Measurements from ENCODE around the gene NAB1.
"Not testable (repeated sequence)": the region's sequence is repeated elsewhere in the genome, so short reads cannot be mapped to it uniquely, and the experiment has no call there.

The NAB1 gene

GRCh38 chr2:190649035-190649797, at the start of gene NAB1:
TSS of gene NAB1 (plus strand) at chr2:190649083. CDS start at chr2:190659177, 10,094 bp downstream.
- H3K4me1 ChIP-seq (ENCODE audit: control insufficient read depth, insufficient read depth, low read length): no peaks in the 10 kb centered on the region
- H3K27me3 ChIP-seq (ENCODE audit: control insufficient read depth, insufficient read depth, low read length): no peaks in the 10 kb centered on the region
- H3K4me3 ChIP-seq (ENCODE audit: low read length): peak within 1 kb of the TSS; percentile 72
- peak within 1 kb of the TSS; percentile 93 for H3K27ac ChIP-seq (ENCODE audit: low read depth, low read length)
- H3K36me3 ChIP-seq (ENCODE audit: control insufficient read depth, insufficient read depth, low read length): no peaks in the 10 kb centered on the region
- H3K9ac ChIP-seq (ENCODE audit: low read length): peak within 1 kb of the TSS; percentile 73

- H3K27me3 ChIP-seq (ENCODE audit: control insufficient read depth, insufficient read depth, low read length): no peaks in the 10 kb centered on the region
- H3K9ac ChIP-seq (ENCODE audit: low read length): no peak overlapping the region
- no peak overlapping the region for H3K27ac ChIP-seq (ENCODE audit: low read depth, low read length)
- H3K36me3 ChIP-seq (ENCODE audit: control insufficient read depth, insufficient read depth, low read length): no peaks in the 10 kb centered on the region
- no peak overlapping the region for H3K4me3 ChIP-seq (ENCODE audit: low read length)
- H3K4me1 ChIP-seq (ENCODE audit: control insufficient read depth, insufficient read depth, low read length): no peaks in the 10 kb centered on the region
Measured at GRCh38 chr2:190599546-190600220, 49.2 kb upstream of the NAB1 start.

GRCh38 chr2:190600293-190601103, 48.4 kb upstream of the NAB1 start:
- Histone ChIP-seq H3K9ac (ENCODE audit: low read length) (no peak overlapping the region), H3K27ac (ENCODE audit: low read depth, low read length) (no peak overlapping the region), H3K4me1 (ENCODE audit: control insufficient read depth, insufficient read depth, low read length) (no peaks in the 10 kb centered on the region), H3K36me3 (ENCODE audit: control insufficient read depth, insufficient read depth, low read length) (no peaks in the 10 kb centered on the region), H3K27me3 (ENCODE audit: control insufficient read depth, insufficient read depth, low read length) (no peaks in the 10 kb centered on the region), H3K4me3 (ENCODE audit: low read length) (no peak overlapping the region)

- Histone ChIP-seq H3K4me1 (ENCODE audit: control insufficient read depth, insufficient read depth, low read length) (no peaks in the 10 kb centered on the region), H3K27me3 (ENCODE audit: control insufficient read depth, insufficient read depth, low read length) (no peaks in the 10 kb centered on the region), H3K36me3 (ENCODE audit: control insufficient read depth, insufficient read depth, low read length) (no peaks in the 10 kb centered on the region), H3K9ac (ENCODE audit: low read length) (no peak overlapping the region), H3K27ac (ENCODE audit: low read depth, low read length) (no peak overlapping the region), H3K4me3 (ENCODE audit: low read length) (no peak overlapping the region)
Measured at GRCh38 chr2:190603374-190603773, 45.5 kb upstream of the NAB1 start.

- Histone ChIP-seq H3K27ac (ENCODE audit: low read depth, low read length) (no peak overlapping the region), H3K4me1 (ENCODE audit: control insufficient read depth, insufficient read depth, low read length) (no peaks in the 10 kb centered on the region), H3K4me3 (ENCODE audit: low read length) (no peak overlapping the region), H3K27me3 (ENCODE audit: control insufficient read depth, insufficient read depth, low read length) (no peaks in the 10 kb centered on the region), H3K9ac (ENCODE audit: low read length) (no peak overlapping the region), H3K36me3 (ENCODE audit: control insufficient read depth, insufficient read depth, low read length) (no peaks in the 10 kb centered on the region)
Measured at GRCh38 chr2:190607014-190607597, 41.8 kb upstream of the NAB1 start.

GRCh38 chr2:190607657-190608357, 41.1 kb upstream of the NAB1 start:
- Histone ChIP-seq H3K36me3 (ENCODE audit: control insufficient read depth, insufficient read depth, low read length) (no peaks in the 10 kb centered on the region), H3K9ac (ENCODE audit: low read length) (no peak overlapping the region), H3K4me3 (ENCODE audit: low read length) (no peak overlapping the region), H3K27me3 (ENCODE audit: control insufficient read depth, insufficient read depth, low read length) (no peaks in the 10 kb centered on the region), H3K27ac (ENCODE audit: low read depth, low read length) (no peak overlapping the region), H3K4me1 (ENCODE audit: control insufficient read depth, insufficient read depth, low read length) (no peaks in the 10 kb centered on the region)

GRCh38 chr2:190608863-190609262, 40.0 kb upstream of the NAB1 start:
- H3K36me3 ChIP-seq (ENCODE audit: control insufficient read depth, insufficient read depth, low read length); H3K9ac ChIP-seq (ENCODE audit: low read length); H3K4me3 ChIP-seq (ENCODE audit: low read length); H3K4me1 ChIP-seq (ENCODE audit: control insufficient read depth, insufficient read depth, low read length); H3K27ac ChIP-seq (ENCODE audit: low read depth, low read length); H3K27me3 ChIP-seq (ENCODE audit: control insufficient read depth, insufficient read depth, low read length): not testable (repeated sequence)

- H3K4me3 ChIP-seq (ENCODE audit: low read length); H3K9ac ChIP-seq (ENCODE audit: low read length); H3K27me3 ChIP-seq (ENCODE audit: control insufficient read depth, insufficient read depth, low read length); H3K4me1 ChIP-seq (ENCODE audit: control insufficient read depth, insufficient read depth, low read length); H3K36me3 ChIP-seq (ENCODE audit: control insufficient read depth, insufficient read depth, low read length); H3K27ac ChIP-seq (ENCODE audit: low read depth, low read length): not testable (repeated sequence)
Measured at GRCh38 chr2:190609397-190609796, 39.5 kb upstream of the NAB1 start.

GRCh38 chr2:190610528-190610927, 38.4 kb upstream of the NAB1 start:
- H3K36me3 ChIP-seq (ENCODE audit: control insufficient read depth, insufficient read depth, low read length); H3K27me3 ChIP-seq (ENCODE audit: control insufficient read depth, insufficient read depth, low read length); H3K4me1 ChIP-seq (ENCODE audit: control insufficient read depth, insufficient read depth, low read length); H3K9ac ChIP-seq (ENCODE audit: low read length); H3K27ac ChIP-seq (ENCODE audit: low read depth, low read length); H3K4me3 ChIP-seq (ENCODE audit: low read length): not testable (repeated sequence)

- Histone ChIP-seq H3K9ac (ENCODE audit: low read length) (no peak overlapping the region), H3K4me3 (ENCODE audit: low read length) (no peak overlapping the region), H3K27me3 (ENCODE audit: control insufficient read depth, insufficient read depth, low read length) (no peaks in the 10 kb centered on the region), H3K27ac (ENCODE audit: low read depth, low read length) (no peak overlapping the region), H3K4me1 (ENCODE audit: control insufficient read depth, insufficient read depth, low read length) (no peaks in the 10 kb centered on the region), H3K36me3 (ENCODE audit: control insufficient read depth, insufficient read depth, low read length) (no peaks in the 10 kb centered on the region)
Measured at GRCh38 chr2:190615555-190616200, 33.2 kb upstream of the NAB1 start.

GRCh38 chr2:190618030-190618429, 30.9 kb upstream of the NAB1 start:
- no peak overlapping the region for H3K27ac ChIP-seq (ENCODE audit: low read depth, low read length)
- no peak overlapping the region for H3K9ac ChIP-seq (ENCODE audit: low read length)
- no peak overlapping the region for H3K4me3 ChIP-seq (ENCODE audit: low read length)
- H3K4me1 ChIP-seq (ENCODE audit: control insufficient read depth, insufficient read depth, low read length): no peaks in the 10 kb centered on the region
- H3K36me3 ChIP-seq (ENCODE audit: control insufficient read depth, insufficient read depth, low read length): no peaks in the 10 kb centered on the region
- H3K27me3 ChIP-seq (ENCODE audit: control insufficient read depth, insufficient read depth, low read length): no peaks in the 10 kb centered on the region
